Neural progenitor cell (in vitro differentiated cells): ENCODE results near the gene INS.

Experiments
- CTCF ChIP-seq: fragments of 200-600 bp; sonication (generic); IDR thresholded peaks from 2 replicates; pipeline ENCODE4 v1.5.1; 2017; ENCODE audit warnings: antibody characterized with exemption, mild to moderate bottlenecking
- EZH2 ChIP-seq: fragments of 200-600 bp; sonication (generic); IDR thresholded peaks from 2 replicates; pipeline ENCODE4 v1.6.1; 2017; ENCODE audit warnings: antibody characterized with exemption, mild to moderate bottlenecking, moderate library complexity
- EZH2phosphoT487 ChIP-seq: fragments of 200-600 bp; sonication (generic); IDR thresholded peaks from 2 replicates; pipeline ENCODE4 v1.6.1; 2017; ENCODE audit warnings: antibody characterized with exemption

GRCh38 chr11:2200536-2200935 is 39.5 kb upstream of the INS start:
- TF ChIP-seq CTCF (no peak), EZH2phosphoT487 (no peak), EZH2 (no peak)
